Activated CD8-positive, alpha-beta memory T cell treated with anti-CD3 and anti-CD28 coated beads, Interleukin-2, amount 10 ng/mL, durations not matched to agents 7 days and 5 days (primary cell): Measurements from ENCODE around the gene ZNF497. TPM values are rescaled to one million over a fixed set of nuclear protein-coding genes. Genes with fewer than 3 reads are reported as not detected.
"Not testable (repeated sequence)": the region's sequence is repeated elsewhere in the genome, so short reads cannot be mapped to it uniquely, and the experiment has no call there.

ENCODE experiments used
- ATAC-seq: fragments of 150-1000 bp; cut with Tn5 transposase; one replicate; pipeline ENCODE4 v1.10.0; 2021; ENCODE audit warnings: moderate library complexity
- CTCF ChIA-PET: fragments of 350-600 bp; sonication (Branson Sonifier 250); formaldehyde crosslinking; loops from one replicate; lab custom pipeline; 2021; ENCODE audit warnings: antibody characterized with exemption; lab: Charles Lee
- DNase-seq: peaks from one replicate; pipeline ENCODE4 v3.0.0-alpha.2; 2020
- H3K27ac Mint-ChIP-seq: one replicate; pipeline ENCODE4 v1.8.0; 2021; ENCODE audit warnings: mild to moderate bottlenecking, mixed read lengths
- H3K27me3 Mint-ChIP-seq: one replicate; pipeline ENCODE4 v1.8.0; 2021; ENCODE audit warnings: mixed read lengths
- H3K36me3 Mint-ChIP-seq: one replicate; pipeline ENCODE4 v1.8.0; 2021; ENCODE audit warnings: mild to moderate bottlenecking, mixed read lengths
- H3K4me1 Mint-ChIP-seq: one replicate; pipeline ENCODE4 v1.8.0; 2021; ENCODE audit warnings: mixed read lengths
- H3K4me3 Mint-ChIP-seq: one replicate; pipeline ENCODE4 v1.8.0; 2021; ENCODE audit warnings: mild to moderate bottlenecking, moderate library complexity, mixed read lengths
- H3K9me3 Mint-ChIP-seq: one replicate; pipeline ENCODE4 v1.8.0; 2022; ENCODE audit warnings: low read depth, mixed read lengths
- total RNA-seq, 2 experiments: library from RNA; stranded (reverse); gene quantifications; one replicate each; pipeline ENCODE4 v1.2.3, GENCODE V29; 2021

The ZNF497 gene
- under 1 TPM; 0.87 to 0.91 TPM for total RNA-seq

DNA sequence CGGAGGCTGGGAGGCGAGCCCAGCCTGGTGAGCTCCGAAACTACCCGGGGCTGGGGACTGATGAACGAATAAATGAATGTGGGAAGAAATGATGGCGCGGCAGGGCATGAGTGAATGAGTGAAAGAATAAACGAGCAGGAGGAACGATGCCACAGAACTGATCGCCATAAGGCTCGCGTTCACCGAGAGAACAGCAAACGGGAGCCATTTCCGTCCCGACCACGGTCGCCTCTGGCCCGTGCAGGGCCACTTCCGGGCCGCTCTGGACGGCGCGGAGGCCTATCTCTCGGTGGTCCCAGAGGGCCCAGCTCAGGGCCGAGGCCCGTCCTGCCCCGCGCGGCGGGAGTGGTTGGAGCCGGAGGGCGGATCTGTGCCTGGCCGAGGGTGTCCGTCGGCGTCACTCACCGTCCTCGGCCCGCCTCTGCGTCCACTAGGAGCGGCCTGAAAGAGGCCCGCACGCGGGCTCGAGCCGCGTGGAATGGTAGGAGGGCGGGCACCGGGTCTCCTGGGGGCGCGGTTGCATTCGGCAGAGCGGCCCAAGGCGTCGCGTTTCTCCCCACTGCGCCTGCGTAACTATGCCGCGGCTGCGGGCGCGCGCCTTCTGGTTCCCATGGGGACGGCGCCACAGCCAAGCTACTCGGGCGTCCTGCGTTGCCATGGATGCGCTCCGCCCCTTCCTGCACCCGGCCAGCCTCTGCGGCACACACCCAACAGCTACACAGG lies at the start of gene ZNF497:
TSS of gene ZNF497 (minus strand) at position 480 of the 723 bp plus-strand sequence. CDS start 5,116 bp downstream, outside the sequence.
- Mint-ChIP-seq H3K27ac (peak within 1 kb of the TSS; percentile 90), H3K4me1 (peaks cover 18% of the 10 kb centered on the region), H3K9me3 (no peaks in the 10 kb centered on the region), H3K27me3 (no peaks in the 10 kb centered on the region), H3K4me3 (peak within 1 kb of the TSS; percentile 95), H3K36me3 (no peaks in the 10 kb centered on the region)
- peak; percentile 91 for ATAC-seq
- DNase-seq = peak; percentile 98
- CTCF ChIA-PET = interaction anchor here (0.8 to 2.4 kb wide), 10 partner anchors 13 to 179 kb away, joined by 3 to 16 read pairs (median 6); partner anchors contain the start of genes ZBTB45, ZNF274, ZNF544 and ZNF584

DNA sequence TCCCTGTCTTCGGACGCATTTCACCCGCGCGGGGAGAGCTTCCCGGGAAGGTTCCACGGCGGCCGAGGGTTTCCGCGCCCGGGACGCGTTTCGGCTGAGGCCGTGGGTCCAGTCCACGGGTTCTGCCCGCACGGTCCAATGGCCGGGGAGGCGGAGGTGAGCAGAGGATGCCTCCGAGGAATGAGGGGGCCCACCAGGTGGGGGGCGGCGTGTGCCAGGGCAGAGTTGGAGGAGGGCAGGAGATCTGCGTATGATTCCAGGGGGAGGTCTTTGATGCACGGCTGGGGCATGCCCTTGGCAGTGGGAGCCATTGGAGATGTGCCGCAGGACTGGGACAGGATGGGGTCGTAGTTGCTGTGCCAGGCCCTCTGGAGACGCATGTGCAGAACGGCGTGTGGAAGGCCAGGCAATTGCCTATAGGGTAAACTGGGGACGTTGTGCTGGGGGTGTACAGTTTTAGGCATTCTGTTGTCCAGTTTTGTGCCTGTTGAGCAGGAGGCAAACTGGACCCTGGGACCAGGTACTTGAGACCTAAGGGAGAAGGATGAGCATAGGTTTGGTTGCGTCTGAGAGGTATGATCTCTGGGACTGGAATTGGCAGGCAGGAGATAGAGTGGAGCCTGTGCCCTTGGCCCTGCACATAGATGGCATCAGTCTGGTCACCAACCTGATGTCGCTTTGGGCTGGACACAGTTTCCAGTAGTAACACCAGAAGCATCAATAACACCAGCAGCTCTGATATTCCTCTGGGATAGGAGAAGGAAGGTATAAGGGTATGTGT lies 46.6 kb upstream of the ZNF497 start:
- Mint-ChIP-seq H3K36me3 (peaks cover 11% of the 10 kb centered on the region), H3K9me3 (no peaks in the 10 kb centered on the region), H3K27me3 (no peaks in the 10 kb centered on the region), H3K4me1 (peaks cover 31% of the 10 kb centered on the region), H3K27ac (peak overlapping the region; percentile 48), H3K4me3 (peak overlapping the region; percentile 96)
- CTCF ChIA-PET = interaction anchor here (0.6 to 1.5 kb wide), 9 partner anchors 21 to 181 kb away, joined by 3 to 5 read pairs (median 3); partner anchors contain the start of genes ZBTB45, ZNF132, ZNF497 and ZNF544
- peak; percentile 55 for DNase-seq
- ATAC-seq = peak; percentile 11

DNA sequence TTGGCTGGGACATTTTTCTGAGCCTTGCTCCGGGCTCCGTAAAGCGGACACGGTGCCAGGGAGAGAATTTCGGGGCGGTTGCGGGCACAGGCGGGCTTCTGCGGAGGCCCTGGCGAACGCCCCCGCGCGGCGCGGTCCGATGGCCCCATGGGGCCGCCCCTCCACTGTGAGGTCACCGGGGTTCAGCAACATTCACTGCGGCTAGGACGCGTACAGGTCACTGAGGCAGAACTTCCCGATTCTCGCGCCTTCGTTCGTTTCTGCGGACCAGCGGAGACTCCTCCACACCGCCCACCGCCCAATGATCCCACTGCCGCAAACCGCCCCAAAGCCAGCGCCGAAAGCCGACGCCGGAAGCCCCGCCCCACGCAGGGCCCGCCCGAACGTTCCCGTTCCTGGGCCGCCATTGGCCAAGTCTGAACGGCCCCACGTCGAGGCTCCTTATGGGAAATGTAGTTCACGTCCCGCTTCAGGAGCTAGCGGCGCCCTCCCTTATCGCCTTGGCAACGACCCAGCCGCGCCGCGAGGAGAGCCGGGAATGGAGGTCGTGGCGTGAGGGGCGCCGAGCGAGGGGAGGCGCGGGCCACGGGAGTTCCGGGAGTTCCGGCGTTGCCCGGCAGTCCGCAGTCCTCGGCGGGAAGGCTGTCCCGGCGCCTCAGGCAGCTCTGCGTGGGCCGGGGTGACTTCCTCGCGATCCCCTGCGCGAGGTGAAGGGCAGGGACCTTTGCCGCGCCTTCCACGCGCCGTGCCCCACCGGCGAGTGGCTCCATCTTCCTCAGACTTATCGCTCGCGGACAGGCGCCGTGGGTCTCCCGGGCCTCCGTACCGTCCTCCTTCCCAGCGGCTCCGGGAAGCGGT lies 45.8 kb upstream of the ZNF497 start, which contains the start of gene ZNF584:
TSS of gene ZNF584 (plus strand) at position 498 of the 858 bp plus-strand sequence. CDS start 499 bp downstream, outside the sequence.
- Mint-ChIP-seq H3K4me1 (peaks cover 35% of the 10 kb centered on the region), H3K27me3 (no peaks in the 10 kb centered on the region), H3K9me3 (no peaks in the 10 kb centered on the region), H3K4me3 (peak within 1 kb of the TSS; percentile 96), H3K36me3 (peaks cover 9% of the 10 kb centered on the region), H3K27ac (peak within 1 kb of the TSS; percentile 93)
- CTCF ChIA-PET = interaction anchor here (0.6 to 1.4 kb wide), 8 partner anchors 21 to 111 kb away, joined by 3 to 5 read pairs (median 3); partner anchors contain the start of genes ZBTB45, ZNF132 and ZNF497
- ATAC-seq (peak; percentile 97), DNase-seq (peak; percentile 97)

- Mint-ChIP-seq H3K9me3 (no peaks in the 10 kb centered on the region), H3K27me3 (no peaks in the 10 kb centered on the region), H3K4me3 (peak overlapping the region; percentile 96), H3K27ac (peak overlapping the region; percentile 93), H3K4me1 (peaks cover 38% of the 10 kb centered on the region), H3K36me3 (peaks cover 6% of the 10 kb centered on the region)
- CTCF ChIA-PET = interaction anchor here (0.6 to 1.4 kb wide), 6 partner anchors 20 to 112 kb away, joined by 3 to 5 read pairs (median 3); partner anchors contain the start of genes ZBTB45, ZNF132 and ZNF497
- ATAC-seq (no peak), DNase-seq (no peak)
Measured at GRCh38 chr19:58407658-58408151, 45.2 kb upstream of the ZNF497 start.

GRCh38 chr19:58406818-58407657 lies 44.5 kb upstream of the ZNF497 start:
- H3K36me3 Mint-ChIP-seq = peaks cover 3% of the 10 kb centered on the region
- H3K4me3 Mint-ChIP-seq = peak overlapping the region; percentile 96
- DNase-seq (no peak), ATAC-seq (no peak)
- H3K9me3 Mint-ChIP-seq = no peaks in the 10 kb centered on the region
- no peaks in the 10 kb centered on the region for H3K27me3 Mint-ChIP-seq
- peaks cover 42% of the 10 kb centered on the region for H3K4me1 Mint-ChIP-seq
- H3K27ac Mint-ChIP-seq = peak overlapping the region; percentile 93
- CTCF ChIA-PET = no interaction called here

DNA sequence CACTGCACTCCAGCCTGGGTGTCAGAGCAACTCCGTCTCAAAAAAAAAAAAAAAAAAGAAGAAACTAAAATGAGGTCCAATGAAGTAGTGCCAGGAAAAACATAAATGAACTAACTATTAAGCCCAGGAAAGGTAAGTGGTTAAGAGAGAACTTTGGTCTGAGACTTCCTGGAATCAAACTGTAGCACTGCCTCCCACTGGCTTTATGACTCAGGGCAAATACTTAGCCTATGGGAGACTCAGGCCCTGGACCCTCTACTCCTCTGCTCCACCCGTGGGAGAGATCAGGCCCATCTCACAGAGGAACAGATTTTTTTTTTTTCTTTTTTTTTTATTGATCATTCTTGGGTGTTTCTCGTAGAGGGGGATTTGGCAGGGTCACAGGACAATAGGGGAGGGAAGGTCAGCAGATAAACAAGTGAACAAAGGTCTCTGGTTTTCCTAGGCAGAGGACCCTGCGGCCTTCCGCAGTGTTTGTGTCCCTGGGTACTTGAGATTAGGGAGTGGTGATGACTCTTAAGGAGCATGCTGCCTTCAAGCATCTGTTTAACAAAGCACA lies 41.4 kb upstream of the ZNF497 start:
- not testable (repeated sequence) for H3K4me3 Mint-ChIP-seq, DNase-seq, H3K27ac Mint-ChIP-seq, H3K36me3 Mint-ChIP-seq, H3K27me3 Mint-ChIP-seq, ATAC-seq, H3K9me3 Mint-ChIP-seq
- CTCF ChIA-PET = interaction anchor here (0.5 to 0.8 kb wide), 2 partner anchors 69 to 209 kb away, joined by 3 to 4 read pairs; no protein-coding TSS in a partner anchor
- peaks cover 49% of the 10 kb centered on the region for H3K4me1 Mint-ChIP-seq

- no peak for ATAC-seq
- Mint-ChIP-seq H3K36me3 (no peaks in the 10 kb centered on the region), H3K27ac (peak overlapping the region; percentile 91), H3K27me3 (peaks cover 7% of the 10 kb centered on the region), H3K9me3 (no peaks in the 10 kb centered on the region), H3K4me1 (peaks cover 37% of the 10 kb centered on the region), H3K4me3 (peak overlapping the region; percentile 90)
- CTCF ChIA-PET = no interaction called here
- DNase-seq = no peak
Measured at GRCh38 chr19:58401840-58402421, 39.4 kb upstream of the ZNF497 start.

DNA sequence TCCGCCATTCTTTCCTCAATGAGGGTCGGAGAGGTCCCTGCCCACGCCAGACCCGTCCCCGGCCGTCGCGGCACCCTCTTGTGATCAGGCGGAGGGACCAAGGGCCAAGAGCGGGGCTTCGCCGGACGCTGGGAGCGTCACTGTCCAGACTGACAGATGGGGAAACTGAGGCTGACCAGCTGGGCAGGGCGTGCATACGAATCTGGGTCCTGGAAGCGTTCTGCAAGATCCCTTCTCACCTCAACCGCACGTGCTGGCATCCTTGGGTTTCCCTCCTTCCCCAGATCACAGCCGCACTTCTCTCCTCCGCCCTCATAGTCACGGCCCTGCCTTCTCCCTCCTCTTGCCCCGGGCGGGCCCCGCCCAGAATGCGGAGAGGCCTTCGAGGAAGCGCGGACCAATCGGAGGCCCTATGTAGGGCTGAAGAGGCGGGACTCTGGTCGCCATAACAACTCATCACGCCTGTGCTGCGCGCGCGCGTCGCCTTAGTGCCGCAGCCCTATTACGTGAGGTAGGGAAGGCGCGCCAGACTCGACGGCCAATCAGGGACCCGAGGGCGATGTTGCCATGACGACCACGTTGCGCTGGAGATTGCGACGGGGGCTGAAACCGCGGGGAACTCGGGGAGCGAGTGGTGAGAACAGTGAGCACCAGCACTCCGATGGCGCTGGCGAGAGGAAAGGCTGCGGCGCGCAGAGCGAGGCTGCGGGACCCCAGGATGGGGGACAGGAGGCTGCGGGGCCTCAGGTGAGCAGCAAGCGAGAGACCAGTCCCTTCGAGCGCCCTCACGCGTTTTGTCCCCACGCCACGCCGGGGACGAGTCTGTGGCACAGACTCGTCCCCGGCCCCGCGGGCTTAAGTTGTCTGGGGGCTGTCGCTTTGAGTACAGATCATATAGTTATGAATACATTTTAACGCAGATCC lies 38.6 kb upstream of the ZNF497 start:
- CTCF ChIA-PET = interaction anchor here (2.5 kb wide), 1 partner anchor 14 kb away, joined by 5 read pairs; the partner anchor contains the start of gene RPS5
- DNase-seq (peak; percentile 100), ATAC-seq (peak; percentile 98)
- Mint-ChIP-seq H3K27ac (peak overlapping the region; percentile 91), H3K27me3 (peaks cover 8% of the 10 kb centered on the region), H3K36me3 (no peaks in the 10 kb centered on the region), H3K4me3 (peak overlapping the region; percentile 90), H3K4me1 (peaks cover 30% of the 10 kb centered on the region), H3K9me3 (no peaks in the 10 kb centered on the region)

- Mint-ChIP-seq H3K9me3 (no peaks in the 10 kb centered on the region), H3K27ac (peak overlapping the region; percentile 91), H3K27me3 (peaks cover 8% of the 10 kb centered on the region), H3K4me1 (peaks cover 32% of the 10 kb centered on the region), H3K36me3 (peaks cover 3% of the 10 kb centered on the region), H3K4me3 (peak overlapping the region; percentile 90)
- DNase-seq (no peak), ATAC-seq (no peak)
- CTCF ChIA-PET = interaction anchor here (2.5 kb wide), 1 partner anchor 13 kb away, joined by 5 read pairs; the partner anchor contains the start of gene RPS5
Measured at GRCh38 chr19:58400316-58400915, 37.9 kb upstream of the ZNF497 start.

DNA sequence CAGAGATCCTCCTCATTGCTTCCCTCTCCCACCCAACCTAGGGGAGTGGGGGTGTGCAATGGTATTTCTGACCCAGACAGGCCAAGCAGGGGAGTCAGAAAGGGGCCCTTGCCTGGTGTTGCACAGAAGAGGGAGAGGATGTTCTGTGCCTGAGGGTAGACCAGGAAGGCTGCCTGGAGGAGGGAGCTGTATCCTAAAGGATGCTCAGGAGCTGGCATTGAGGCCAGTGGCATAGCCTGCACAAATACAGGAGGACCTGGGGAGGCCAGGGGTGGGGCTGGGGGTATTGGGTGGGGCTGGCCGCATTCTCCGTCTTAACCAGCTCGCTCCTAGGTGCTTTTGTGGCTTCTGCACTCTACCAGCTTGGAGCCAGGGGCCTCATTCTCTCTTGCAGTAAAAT lies 37.4 kb upstream of the ZNF497 start:
- H3K4me3 Mint-ChIP-seq = no peak overlapping the region
- DNase-seq = no peak
- H3K36me3 Mint-ChIP-seq = peaks cover 5% of the 10 kb centered on the region
- no peaks in the 10 kb centered on the region for H3K9me3 Mint-ChIP-seq
- H3K27ac Mint-ChIP-seq = no peak overlapping the region
- H3K4me1 Mint-ChIP-seq = peaks cover 33% of the 10 kb centered on the region
- peaks cover 8% of the 10 kb centered on the region for H3K27me3 Mint-ChIP-seq
- CTCF ChIA-PET = interaction anchor here (2.5 kb wide), 1 partner anchor 13 kb away, joined by 5 read pairs; the partner anchor contains the start of gene RPS5
- ATAC-seq = no peak
